Body of pancreas (tissue), 4 donors: ENCODE data around the gene MRPS15.

ENCODE experiments used
- CTCF ChIP-seq, 7 experiments: fragments of 450-650 bp in 4 of 7; fragments of 200-600 bp in 3 of 7; sonication (generic) in 3 of 7; IDR thresholded peaks; one replicate each; pipeline ENCODE4 v1.5.1; 2016 to 2019; ENCODE audit warnings: antibody characterized with exemption in 7 of 7
- POLR2A ChIP-seq, 3 donors: fragments of 450-650 bp; IDR thresholded peaks; one replicate each; pipeline ENCODE4 v1.6.1; 2016; ENCODE audit warnings: antibody characterized with exemption in 3 of 3, mild to moderate bottlenecking in 2 of 3

GRCh38 chr1:36420409-36420808 is 43.8 kb downstream of the MRPS15 start:
- no peak for TF ChIP-seq POLR2A (IDR thresholded peaks at IDR 0.05)
- no peak for TF ChIP-seq CTCF (IDR thresholded peaks at IDR 0.05)
